Stomach (tissue), 9 donors: ENCODE data around the gene TMOD1. TPM values are rescaled to one million over a fixed set of nuclear protein-coding genes. Genes with fewer than 3 reads are reported as not detected.

Experiments used
- DNase-seq, 2 donors: peaks; one replicate each; pipeline versions ENCODE4 v3.0.0 to v3.0.0-alpha.2; 2013 to 2019
- H3K27ac ChIP-seq, 5 donors: fragments of 200-600 bp in 4 of 5; sonication (generic) in 4 of 5; one replicate each; pipeline ENCODE4 v1.5.1; 2013 to 2019; ENCODE audit warnings: mild to moderate bottlenecking in 1 of 5, moderate library complexity in 1 of 5
- H3K27me3 ChIP-seq, 3 donors: fragments of 200-600 bp; sonication (generic); one replicate each; pipeline ENCODE4 v1.5.1; 2017 to 2019; ENCODE audit warnings: mixed run types in 1 of 3
- H3K36me3 ChIP-seq, 4 donors: fragments of 200-600 bp; sonication (generic); 1 replicate in 3 of 4; 2 replicates in 1 of 4; pipeline ENCODE4 v1.5.1; 2016 to 2019
- H3K4me1 ChIP-seq, 4 donors: fragments of 200-600 bp; sonication (generic); one replicate each; pipeline ENCODE4 v1.5.1; 2016 to 2019
- H3K4me3 ChIP-seq, 4 donors: fragments of 200-600 bp; sonication (generic) in 3 of 4; one replicate each; pipeline ENCODE4 v1.5.1; 2016 to 2019; ENCODE audit warnings: mild to moderate bottlenecking in 1 of 4
- H3K9me3 ChIP-seq, 4 donors: fragments of 200-600 bp; sonication (generic); one replicate each; pipeline ENCODE4 v1.5.1; 2016 to 2019
- EP300 ChIP-seq: sonication (generic); formaldehyde crosslinking; IDR thresholded peaks from one replicate; pipeline ENCODE4 v1.6.1; 2017; ENCODE audit warnings: antibody characterized with exemption
- POLR2A ChIP-seq, 4 donors: fragments of 450-650 bp; IDR thresholded peaks; one replicate each; pipeline ENCODE4 v1.6.1; 2016; ENCODE audit warnings: antibody characterized with exemption in 4 of 4, control low read depth in 2 of 4, mild to moderate bottlenecking in 1 of 4, moderate library complexity in 1 of 4
- POLR2AphosphoS5 ChIP-seq, 3 donors: sonication (generic); formaldehyde crosslinking; IDR thresholded peaks; one replicate each; pipeline ENCODE4 v1.6.1; 2016; ENCODE audit warnings: antibody characterized with exemption in 3 of 3
- WGBS, 5 donors: extraction: QIAGEN DNeasy Blood & Tissue Kit in 3 of 5; methylation state at CpG; one replicate each; pipeline versions ENCODE4 v1.1.5 to v1.1.7; 2013 to 2018; 5-methylcytosine and 5-hydroxymethylcytosine counted together
- intact Hi-C: fragments of 100-400 bp; cut with DNase I; formaldehyde crosslinking; loops from one replicate; pipeline ENCODE4 v1.15.1; 2023; ENCODE audit warnings: low total_unique reads
- polyA plus RNA-seq, 3 donors: library from polyadenylated mRNA; stranded (reverse); fragments of 200-250 nt; gene quantifications; one replicate each; pipeline ENCODE4 v1.2.3, GENCODE V29; 2013
- total RNA-seq, 5 donors: library from RNA; depleted of rRNA; stranded (reverse); fragments of >200 nt; gene quantifications; one replicate each; pipeline versions ENCODE4 v1.1.0 to v1.2.3, GENCODE V29; 2014 to 2016
- TF ChIP-seq, protein P1 (sequence below), 7 experiments: fragments of 450-650 bp in 4 of 7; fragments of 200-600 bp in 3 of 7; sonication (generic) in 3 of 7; IDR thresholded peaks; one replicate each; pipeline ENCODE4 v1.5.1; 2016 to 2019; ENCODE audit warnings: antibody characterized with exemption in 7 of 7, control low read depth in 2 of 7, mild to moderate bottlenecking in 1 of 7
- donor health status: healthy with polysubstance abuse.
- donor health status: Bipolar disorder and iron deficiency.
- donor health status: healthy.

Gene TMOD1
- total and polyA plus RNA-seq, 8 donors: 4.6 to 34.8 (median 11.2) TPM

DNA sequence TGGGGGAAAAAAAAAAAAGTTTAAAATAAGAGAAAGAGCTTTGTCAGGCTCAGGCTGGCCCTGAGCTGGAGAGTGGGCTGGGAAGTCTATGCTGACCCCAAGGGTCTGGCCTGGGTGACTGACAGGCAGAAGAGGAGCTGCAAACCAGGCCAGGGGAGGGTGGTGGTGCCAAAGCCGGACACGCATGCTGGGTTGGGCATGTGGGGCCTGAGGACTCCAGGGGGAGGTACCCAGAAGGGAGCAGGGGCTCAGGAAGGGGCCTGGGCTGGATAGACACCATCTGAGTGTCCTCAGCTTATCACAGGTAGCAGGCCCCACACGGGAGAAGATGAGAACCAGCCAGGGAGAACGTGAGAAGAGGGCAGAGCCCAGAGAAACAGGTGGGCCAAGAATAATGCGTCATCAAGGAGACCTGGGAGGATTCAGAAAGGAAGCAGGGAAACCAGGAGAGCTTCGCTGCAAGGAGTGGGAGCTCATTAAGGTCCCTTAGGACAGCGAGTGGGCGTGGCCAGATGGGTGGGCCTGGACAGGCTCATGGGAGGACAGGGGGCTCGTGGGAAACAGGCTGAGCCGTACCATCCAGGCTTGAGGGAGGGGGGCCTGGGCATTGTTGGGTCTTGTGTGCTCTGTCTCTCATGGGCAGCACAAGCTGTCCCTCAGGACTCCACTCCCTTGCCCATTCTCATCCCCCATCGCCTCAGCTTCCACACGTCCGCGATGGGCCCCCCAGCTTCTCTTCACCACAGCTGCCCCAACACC lies 16.0 kb downstream of the TMOD1 start:
- intact Hi-C loops: no loop called here
- TF ChIP-seq POLR2AphosphoS5 (IDR thresholded peaks at IDR 0.05): no peak
- no peak for TF ChIP-seq POLR2A (IDR thresholded peaks at IDR 0.05)
- no peak for TF ChIP-seq EP300
- TF ChIP-seq, protein P1, sequence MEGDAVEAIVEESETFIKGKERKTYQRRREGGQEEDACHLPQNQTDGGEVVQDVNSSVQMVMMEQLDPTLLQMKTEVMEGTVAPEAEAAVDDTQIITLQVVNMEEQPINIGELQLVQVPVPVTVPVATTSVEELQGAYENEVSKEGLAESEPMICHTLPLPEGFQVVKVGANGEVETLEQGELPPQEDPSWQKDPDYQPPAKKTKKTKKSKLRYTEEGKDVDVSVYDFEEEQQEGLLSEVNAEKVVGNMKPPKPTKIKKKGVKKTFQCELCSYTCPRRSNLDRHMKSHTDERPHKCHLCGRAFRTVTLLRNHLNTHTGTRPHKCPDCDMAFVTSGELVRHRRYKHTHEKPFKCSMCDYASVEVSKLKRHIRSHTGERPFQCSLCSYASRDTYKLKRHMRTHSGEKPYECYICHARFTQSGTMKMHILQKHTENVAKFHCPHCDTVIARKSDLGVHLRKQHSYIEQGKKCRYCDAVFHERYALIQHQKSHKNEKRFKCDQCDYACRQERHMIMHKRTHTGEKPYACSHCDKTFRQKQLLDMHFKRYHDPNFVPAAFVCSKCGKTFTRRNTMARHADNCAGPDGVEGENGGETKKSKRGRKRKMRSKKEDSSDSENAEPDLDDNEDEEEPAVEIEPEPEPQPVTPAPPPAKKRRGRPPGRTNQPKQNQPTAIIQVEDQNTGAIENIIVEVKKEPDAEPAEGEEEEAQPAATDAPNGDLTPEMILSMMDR (IDR thresholded peaks at IDR 0.05): no peak
- H3K36me3 ChIP-seq: no peaks in the 10 kb centered on the region
- peak overlapping the region in 4 of 5 donors; percentile 20 to 78 (median 76) for H3K27ac ChIP-seq
- H3K27me3 ChIP-seq: no peaks in the 10 kb centered on the region
- H3K4me1 ChIP-seq: peaks cover 0 to 46% (median 31%) of the 10 kb centered on the region in 4 donors
- no peak overlapping the region for H3K4me3 ChIP-seq
- 83 to 87% (median 84%) methylated on average over 13 to 14 of the region's 14 CpGs for WGBS, 5 donors
- H3K9me3 ChIP-seq: no peaks in the 10 kb centered on the region
- no peak for DNase-seq

DNA sequence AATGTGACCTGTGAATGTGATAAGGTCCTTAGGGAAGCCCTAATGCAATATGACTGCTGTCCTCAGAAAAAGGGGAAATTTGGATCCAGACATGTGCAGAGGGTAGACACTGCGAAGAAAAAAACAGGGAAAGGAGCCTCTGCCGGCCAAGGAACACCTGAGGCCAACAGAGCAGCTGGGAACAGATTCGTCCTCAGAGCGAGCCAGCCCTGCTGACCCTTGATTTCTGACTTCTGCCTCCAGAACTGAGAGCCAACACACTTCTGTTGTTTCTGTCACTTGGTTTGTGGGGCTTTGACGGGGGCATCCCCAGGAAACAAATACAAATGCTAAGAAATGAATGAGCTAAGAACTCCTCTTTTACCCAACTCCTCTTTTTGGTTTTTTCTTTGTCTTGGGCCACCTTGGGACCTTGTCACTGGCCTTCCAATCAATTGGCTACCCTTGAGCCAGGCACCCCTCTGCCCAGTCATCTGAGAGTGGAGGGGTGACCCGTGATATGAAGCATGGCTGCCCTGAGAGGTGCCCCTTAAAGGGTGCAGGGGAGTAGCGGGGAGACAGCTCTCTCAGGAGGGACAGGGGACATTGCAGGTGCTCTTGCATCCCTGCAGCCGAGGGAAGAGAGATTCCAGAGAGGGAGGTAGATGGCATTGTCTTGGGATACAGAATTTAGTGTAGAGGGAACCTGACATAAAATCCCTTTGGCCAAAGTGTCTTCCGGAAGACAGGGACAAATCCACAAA lies 16.9 kb downstream of the TMOD1 start:
- no peak for DNase-seq
- intact Hi-C loops: no loop called here
- Histone ChIP-seq H3K27ac (peak overlapping the region in 4 of 5 donors; percentile 20 to 78 (median 76)), H3K9me3 (no peaks in the 10 kb centered on the region), H3K4me3 (no peak overlapping the region), H3K4me1 (peaks cover 0 to 46% (median 31%) of the 10 kb centered on the region in 4 donors), H3K27me3 (no peaks in the 10 kb centered on the region), H3K36me3 (no peaks in the 10 kb centered on the region)
- no peak for TF ChIP-seq POLR2A (IDR thresholded peaks at IDR 0.05)
- TF ChIP-seq, protein P1 (IDR thresholded peaks at IDR 0.05): no peak
- no peak for TF ChIP-seq EP300
- TF ChIP-seq POLR2AphosphoS5 (IDR thresholded peaks at IDR 0.05): no peak
- 74 to 87% (median 82%) methylated on average over 9 of the region's 9 CpGs for WGBS, 5 donors

DNA sequence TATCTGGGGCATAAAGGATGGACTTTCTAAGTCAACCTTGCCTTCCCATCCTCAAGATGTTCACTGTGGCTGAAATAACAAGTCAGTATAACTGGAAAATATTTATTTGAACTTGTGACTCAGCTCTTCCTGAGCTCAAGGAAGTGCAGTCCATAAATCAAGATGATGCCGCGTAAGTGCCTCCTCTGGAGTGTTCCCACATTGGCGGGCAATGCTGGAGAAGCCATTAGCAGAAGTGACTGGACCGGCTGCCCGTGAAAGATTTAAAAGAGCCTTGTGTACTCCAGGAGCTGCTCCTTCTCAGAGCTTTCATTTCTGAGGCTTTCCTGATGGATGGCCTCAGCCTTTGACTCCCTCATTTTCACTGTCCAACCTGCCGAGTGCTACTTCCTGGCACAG lies 17.4 kb downstream of the TMOD1 start:
- Histone ChIP-seq H3K9me3 (no peaks in the 10 kb centered on the region), H3K4me3 (no peak overlapping the region), H3K27me3 (no peaks in the 10 kb centered on the region), H3K4me1 (peaks cover 0 to 46% (median 31%) of the 10 kb centered on the region in 4 donors), H3K36me3 (no peaks in the 10 kb centered on the region), H3K27ac (peak overlapping the region in 4 of 5 donors; percentile 20 to 78 (median 76))
- WGBS, 5 donors: 18 to 41% (median 31%) methylated on average over 6 of the region's 6 CpGs
- intact Hi-C loops: no loop called here
- TF ChIP-seq POLR2A (IDR thresholded peaks at IDR 0.05) (no peak), POLR2AphosphoS5 (IDR thresholded peaks at IDR 0.05) (peak; percentile 66 to 93 (median 87))
- peak; percentile 41 to 81 for DNase-seq

DNA sequence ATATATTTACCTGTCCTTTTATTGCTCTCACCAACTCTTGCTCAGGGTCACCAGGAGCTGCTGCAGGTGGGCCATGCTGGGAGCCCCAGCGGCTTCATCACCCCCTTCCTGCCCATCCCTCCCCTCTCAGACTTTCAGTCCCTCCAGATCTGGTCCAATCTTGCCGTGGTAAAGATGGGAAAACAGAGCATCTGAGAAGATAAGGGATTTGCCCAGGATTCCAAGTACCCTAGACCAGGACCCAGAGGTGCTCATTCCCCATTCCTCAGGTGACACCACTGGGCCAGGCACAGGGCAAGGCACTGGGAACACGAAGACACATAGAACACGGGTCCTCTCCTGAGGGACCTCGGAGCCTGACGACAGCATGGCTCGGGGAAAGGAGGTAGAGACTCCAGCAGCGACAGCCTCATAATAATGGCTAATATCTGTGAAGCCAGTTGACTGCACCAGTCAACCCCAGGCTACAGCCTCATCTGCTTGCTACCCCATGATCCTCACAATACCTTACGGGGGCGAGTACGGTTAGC lies 18.0 kb downstream of the TMOD1 start:
- peaks cover 0 to 5% (median under 1%) of the 10 kb centered on the region in 4 donors for H3K36me3 ChIP-seq
- no peak overlapping the region for H3K4me3 ChIP-seq
- 82 to 93% (median 91%) methylated on average over 9 to 11 of the region's 11 CpGs for WGBS, 5 donors
- H3K9me3 ChIP-seq: no peaks in the 10 kb centered on the region
- DNase-seq: no peak
- no peak for TF ChIP-seq EP300
- no peak for TF ChIP-seq POLR2A (IDR thresholded peaks at IDR 0.05)
- no peaks in the 10 kb centered on the region for H3K27me3 ChIP-seq
- peak overlapping the region in 4 of 5 donors; percentile 20 to 78 (median 76) for H3K27ac ChIP-seq
- peaks cover 0 to 44% (median 31%) of the 10 kb centered on the region in 4 donors for H3K4me1 ChIP-seq
- intact Hi-C loops: no loop called here

DNA sequence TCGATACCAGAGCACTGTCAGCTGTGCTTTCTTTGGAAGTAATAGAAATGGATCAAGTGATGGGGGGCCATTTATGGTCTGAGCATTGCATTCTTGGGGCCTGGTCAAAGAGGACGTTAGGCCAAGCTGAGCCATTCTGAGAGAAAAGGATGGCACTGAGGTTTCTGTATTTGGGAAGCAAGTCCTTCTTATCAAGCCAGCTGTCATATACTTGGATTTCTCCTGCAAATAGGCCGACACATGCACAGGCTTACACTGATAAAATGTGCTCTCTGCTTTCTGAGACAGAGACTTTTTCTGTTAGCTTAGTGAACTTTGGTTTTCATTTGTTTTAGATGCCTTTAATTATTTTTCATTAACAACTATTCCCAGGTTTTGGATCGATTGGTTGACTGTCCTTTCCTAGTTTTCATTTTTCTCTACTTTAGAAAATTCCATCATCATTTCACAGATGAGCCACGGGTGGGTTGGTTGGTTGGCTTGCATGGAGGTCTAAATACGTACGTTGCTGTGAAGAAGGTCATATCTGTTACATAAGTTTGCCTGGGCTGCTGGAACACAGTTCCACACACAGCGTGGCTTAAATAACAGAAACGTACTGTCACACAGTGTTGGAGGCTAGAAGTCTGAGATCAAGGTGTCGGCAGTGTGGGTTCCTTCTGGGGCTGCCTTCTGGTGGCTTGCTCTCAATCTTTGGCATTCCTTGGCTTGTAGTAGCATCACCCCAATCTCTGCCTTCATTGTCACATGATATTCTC lies 20.3 kb downstream of the TMOD1 start:
- TF ChIP-seq POLR2AphosphoS5 (IDR thresholded peaks at IDR 0.05) (no peak), POLR2A (IDR thresholded peaks at IDR 0.05) (no peak), EP300 (no peak)
- TF ChIP-seq, protein P1 (IDR thresholded peaks at IDR 0.05): no peak
- WGBS, 5 donors: 85 to 91% (median 90%) methylated on average over 10 of the region's 10 CpGs

More for the DNA sequence above, 20.3 kb downstream of the TMOD1 start:
- Histone ChIP-seq H3K27ac (no peak overlapping the region), H3K27me3 (no peaks in the 10 kb centered on the region), H3K9me3 (no peaks in the 10 kb centered on the region), H3K36me3 (peaks cover 0 to 20% (median 12%) of the 10 kb centered on the region in 4 donors), H3K4me3 (no peak overlapping the region), H3K4me1 (peaks cover 0 to 38% (median 28%) of the 10 kb centered on the region in 4 donors)
- no peak for DNase-seq
- intact Hi-C loops: no loop called here
